ENCODE results near the gene MGAT3.

DNA sequence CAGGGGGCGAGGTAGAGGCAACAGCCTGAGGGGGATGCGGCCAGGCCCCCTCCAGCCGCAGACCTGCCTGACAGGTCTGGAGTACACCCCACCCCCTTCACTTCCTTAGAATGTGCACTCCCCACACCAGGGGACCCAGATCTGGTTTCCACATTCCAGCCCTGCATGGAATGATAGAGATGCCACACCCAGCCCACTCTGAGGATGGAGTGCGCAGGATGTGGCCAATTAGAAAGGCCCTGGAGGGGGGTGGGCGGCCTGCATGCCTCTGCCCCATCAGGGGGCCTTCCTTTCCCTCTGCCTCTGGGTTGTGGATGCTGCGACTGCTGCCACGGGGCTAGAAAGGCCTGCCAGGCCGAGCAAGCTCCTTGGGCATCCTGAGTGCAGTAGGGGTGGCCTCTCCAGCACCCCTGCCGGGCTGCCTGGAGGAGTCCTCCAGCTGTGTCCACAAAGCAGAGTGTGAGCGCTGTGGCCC, 28.2 kb upstream of the MGAT3 start:
- TF ChIP-seq, protein P1, sequence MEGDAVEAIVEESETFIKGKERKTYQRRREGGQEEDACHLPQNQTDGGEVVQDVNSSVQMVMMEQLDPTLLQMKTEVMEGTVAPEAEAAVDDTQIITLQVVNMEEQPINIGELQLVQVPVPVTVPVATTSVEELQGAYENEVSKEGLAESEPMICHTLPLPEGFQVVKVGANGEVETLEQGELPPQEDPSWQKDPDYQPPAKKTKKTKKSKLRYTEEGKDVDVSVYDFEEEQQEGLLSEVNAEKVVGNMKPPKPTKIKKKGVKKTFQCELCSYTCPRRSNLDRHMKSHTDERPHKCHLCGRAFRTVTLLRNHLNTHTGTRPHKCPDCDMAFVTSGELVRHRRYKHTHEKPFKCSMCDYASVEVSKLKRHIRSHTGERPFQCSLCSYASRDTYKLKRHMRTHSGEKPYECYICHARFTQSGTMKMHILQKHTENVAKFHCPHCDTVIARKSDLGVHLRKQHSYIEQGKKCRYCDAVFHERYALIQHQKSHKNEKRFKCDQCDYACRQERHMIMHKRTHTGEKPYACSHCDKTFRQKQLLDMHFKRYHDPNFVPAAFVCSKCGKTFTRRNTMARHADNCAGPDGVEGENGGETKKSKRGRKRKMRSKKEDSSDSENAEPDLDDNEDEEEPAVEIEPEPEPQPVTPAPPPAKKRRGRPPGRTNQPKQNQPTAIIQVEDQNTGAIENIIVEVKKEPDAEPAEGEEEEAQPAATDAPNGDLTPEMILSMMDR (conservative IDR thresholded peaks at IDR 0.05; ENCODE audit: low read length), result no peak
- no peak for TF ChIP-seq EZH2phosphoT487 (IDR thresholded peaks at IDR 0.05; ENCODE audit: borderline replicate concordance)
